Kidney epithelial cell (primary cell): Measurements from ENCODE around the gene ORAI1. TPM values are rescaled to one million over a fixed set of nuclear protein-coding genes. Genes with fewer than 3 reads are reported as not detected.
"Not testable (repeated sequence)": the region's sequence is repeated elsewhere in the genome, so short reads cannot be mapped to it uniquely, and the experiment has no call there.

ENCODE experiments used
- DNase-seq: peaks from one replicate; pipeline ENCODE4 v3.0.0-alpha.2; 2010; ENCODE audit warnings: low read depth
- H3K27me3 ChIP-seq: 2 replicates; pipeline ENCODE4 v1.6.0; 2011; ENCODE audit warnings: low read length; ENCODE audit not compliant: control insufficient read depth, insufficient read depth
- H3K36me3 ChIP-seq: 2 replicates; pipeline ENCODE4 v1.5.1; 2011; ENCODE audit warnings: low read length; ENCODE audit not compliant: control insufficient read depth, insufficient read depth
- H3K4me3 ChIP-seq: 2 replicates; pipeline ENCODE4 v1.5.1; 2011; ENCODE audit warnings: low read depth, mild to moderate bottlenecking, control low read depth, low read length
- CTCF ChIP-seq: IDR thresholded peaks from 2 replicates; pipeline ENCODE4 v1.5.1; 2011; ENCODE audit warnings: mild to moderate bottlenecking, moderate library complexity, low read length, control low read depth, inconsistent platforms; ENCODE audit not compliant: insufficient read depth, poor library complexity, severe bottlenecking
- total RNA-seq: library from RNA; depleted of rRNA; stranded (reverse); fragments of >200 nt; gene quantifications from 2 replicates; pipeline ENCODE4 v1.2.3, GENCODE V29; 2015

Gene ORAI1
- total RNA-seq, 1 donor from 2014 or later, result 11.9 TPM

- Histone ChIP-seq H3K36me3 (no peaks in the 10 kb centered on the region), H3K4me3 (no peak overlapping the region), H3K27me3 (no peaks in the 10 kb centered on the region)
- TF ChIP-seq CTCF, result no peak
- no peak for DNase-seq
Observed at GRCh38 chr12:121651320-121651719, 25.0 kb downstream of the ORAI1 start.

DNA sequence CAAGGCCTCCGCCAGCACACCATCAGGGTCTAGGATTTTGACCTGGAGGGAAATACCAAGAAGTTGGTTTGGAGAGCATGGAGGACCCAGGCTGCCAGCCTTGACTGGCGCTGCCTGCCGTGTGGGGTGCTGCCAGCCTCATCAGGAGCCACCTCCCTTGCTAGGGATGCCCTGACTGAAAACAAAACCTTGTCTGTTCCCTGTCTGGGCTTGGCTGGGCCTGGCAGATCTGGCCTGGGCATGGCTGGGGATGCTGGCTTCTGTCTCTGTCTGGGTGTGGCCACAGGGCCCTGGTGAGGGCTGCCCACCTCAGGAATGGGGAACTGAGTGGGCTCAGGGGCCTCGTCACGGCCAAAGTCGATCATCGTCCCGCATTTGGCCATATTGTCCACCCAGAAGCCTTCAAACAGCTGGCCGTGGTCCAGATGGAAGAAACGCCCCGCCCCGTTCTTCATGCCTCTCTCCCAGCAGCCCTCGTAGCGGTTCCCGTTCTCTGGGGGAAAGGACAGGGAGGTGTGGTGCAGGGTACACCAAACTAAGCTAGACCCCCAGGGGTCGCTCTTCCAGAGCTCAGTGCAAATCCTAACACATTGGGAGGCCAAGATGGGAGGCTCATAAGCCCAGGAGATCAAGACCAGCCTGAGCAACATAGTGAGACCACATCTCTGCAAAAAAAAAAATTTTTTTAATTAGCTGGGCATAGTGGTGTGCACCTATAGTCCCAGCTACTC, 26.6 kb downstream of the ORAI1 start:
- no peak for TF ChIP-seq CTCF
- Histone ChIP-seq H3K4me3 (no peak overlapping the region), H3K27me3 (no peaks in the 10 kb centered on the region), H3K36me3 (no peaks in the 10 kb centered on the region)
- no peak for DNase-seq

DNA sequence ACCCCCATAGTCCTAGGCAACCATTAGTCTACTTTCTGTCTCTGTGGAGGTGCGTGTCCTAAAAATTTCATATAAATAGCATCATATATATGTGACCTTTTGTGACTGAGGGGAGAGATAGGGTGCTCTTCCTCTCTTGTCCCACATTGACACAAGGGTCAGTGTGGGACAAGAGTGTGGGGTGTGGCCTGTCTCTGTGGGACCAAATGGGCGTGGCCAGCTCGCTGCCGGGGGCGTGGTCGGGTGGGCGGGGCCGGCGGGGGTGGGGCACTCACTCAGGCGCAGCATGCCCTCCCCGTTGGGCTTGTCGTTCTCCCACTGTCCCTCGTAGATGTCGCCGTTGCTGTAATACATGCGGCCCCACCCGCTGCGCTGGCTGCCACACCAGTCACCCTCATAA, 27.7 kb downstream of the ORAI1 start:
- no peaks in the 10 kb centered on the region for H3K36me3 ChIP-seq
- no peak for DNase-seq
- no peaks in the 10 kb centered on the region for H3K27me3 ChIP-seq
- TF ChIP-seq CTCF, result no peak
- no peak overlapping the region for H3K4me3 ChIP-seq

DNA sequence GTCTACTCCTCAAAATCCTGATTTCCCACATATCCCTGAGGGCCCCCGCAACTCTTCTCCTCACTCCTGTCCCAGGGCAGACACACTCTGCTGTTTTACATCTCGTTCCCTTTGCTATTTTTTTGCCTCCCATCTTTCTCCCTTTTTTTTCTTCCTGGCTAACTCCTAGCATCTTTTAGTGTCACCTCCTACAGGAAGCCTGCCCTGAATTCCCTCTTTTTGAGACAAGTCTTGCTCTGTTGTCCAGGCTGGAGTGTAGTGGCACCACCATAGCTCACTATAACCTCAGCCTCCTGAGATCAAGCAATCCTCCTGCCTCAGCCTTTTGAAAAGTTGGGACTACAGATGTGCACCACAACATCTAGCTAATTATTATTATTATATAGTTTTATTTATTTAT, 29.8 kb downstream of the ORAI1 start:
- H3K4me3 ChIP-seq, result no peak overlapping the region
- no peak for TF ChIP-seq CTCF
- H3K36me3 ChIP-seq, result no peaks in the 10 kb centered on the region
- DNase-seq, result no peak
- no peaks in the 10 kb centered on the region for H3K27me3 ChIP-seq

GRCh38 chr12:121657305-121658008, 31.1 kb downstream of the ORAI1 start:
- no peaks in the 10 kb centered on the region for H3K27me3 ChIP-seq
- H3K4me3 ChIP-seq, result no peak overlapping the region
- DNase-seq, result no peak
- no peaks in the 10 kb centered on the region for H3K36me3 ChIP-seq
- no peak for TF ChIP-seq CTCF

DNA sequence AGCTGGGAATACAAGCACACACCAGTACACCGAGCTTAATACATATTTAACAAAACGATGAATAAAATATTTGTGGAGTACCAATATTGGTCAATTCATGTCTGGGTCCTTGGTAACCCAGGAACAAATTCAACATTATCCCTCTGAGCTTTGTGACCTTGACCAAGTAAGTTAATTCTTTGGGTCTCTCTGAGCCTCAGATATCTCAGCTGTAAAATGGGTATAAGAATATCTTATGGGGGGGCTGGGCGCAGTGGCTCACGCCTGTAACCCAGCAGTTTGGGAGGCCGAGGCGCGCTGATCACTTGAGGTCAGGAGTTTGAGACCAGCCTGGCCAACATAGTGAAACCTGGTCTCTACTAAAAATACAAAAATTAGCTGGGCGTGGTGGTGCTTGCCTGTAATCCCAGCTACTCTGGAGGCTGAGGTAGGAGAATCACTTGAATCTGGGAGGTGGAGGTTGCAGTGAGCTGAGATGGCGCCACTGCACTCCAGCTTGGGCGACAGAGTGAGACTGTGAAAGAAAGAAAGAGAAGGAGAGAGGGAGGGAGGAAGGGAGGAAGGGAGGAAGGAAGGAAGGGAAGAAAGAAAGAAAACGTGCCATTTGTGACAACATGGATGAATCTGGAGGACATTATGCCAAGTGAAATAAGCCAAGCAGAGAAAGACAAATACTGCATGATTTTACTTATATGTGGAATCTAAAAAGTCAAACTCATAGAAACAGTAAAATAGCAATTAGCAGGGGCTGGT, 35.2 kb downstream of the ORAI1 start:
- H3K4me3 ChIP-seq, H3K27me3 ChIP-seq, H3K36me3 ChIP-seq, DNase-seq: not testable (repeated sequence)
